H1 (cell line): ENCODE measurements around the gene UGGT1. TPM values are rescaled to one million over a fixed set of nuclear protein-coding genes. Genes with fewer than 3 reads are reported as not detected.

ENCODE experiments used
- CTCF ChIA-PET: fragments of 300-600 bp; sonication (Branson Sonifier 250); formaldehyde crosslinking; loops from one replicate; lab custom pipeline; 2021; ENCODE audit not compliant: partially characterized antibody; lab: Charles Lee
- POLR2A ChIA-PET: fragments of 300-600 bp; sonication (Branson Sonifier 250); formaldehyde crosslinking; loops from one replicate; lab custom pipeline; 2021; ENCODE audit warnings: inconsistent platforms; ENCODE audit not compliant: partially characterized antibody; lab: Charles Lee
- DNase-seq, 2 experiments: peaks; one replicate each; pipeline versions ENCODE4 v3.0.0 to v3.0.0-alpha.2; 2010 to 2022; ENCODE audit warnings: low spot score in 2 of 2, low read depth in 1 of 2, mixed read lengths in 1 of 2
- FAIRE-seq: peaks from 2 replicates; lab custom pipeline; 2011; peaks lifted over from hg19 to GRCh38; lab: Jason Lieb, UNC
- H2AFZ ChIP-seq: 2 replicates; pipeline ENCODE4 v1.8.1; 2012; ENCODE audit warnings: low read length, inconsistent platforms
- H2AK5ac ChIP-seq: 2 replicates; pipeline ENCODE4 v1.6.1; 2013; ENCODE audit warnings: low read depth, low read length
- H2BK120ac ChIP-seq: replicated peaks from 2 replicates; pipeline ENCODE3; 2013; ENCODE audit warnings: low read depth, low read length, inconsistent platforms
- H2BK12ac ChIP-seq: 2 replicates; pipeline ENCODE4 v1.6.1; 2013; ENCODE audit warnings: low read depth, low read length
- H2BK15ac ChIP-seq: 2 replicates; pipeline ENCODE4 v1.6.1; 2013; ENCODE audit warnings: low read length
- H2BK20ac ChIP-seq: 2 replicates; pipeline ENCODE4 v1.6.1; 2013; ENCODE audit warnings: low read length
- H2BK5ac ChIP-seq: 2 replicates; pipeline ENCODE4 v1.6.1; 2013; ENCODE audit warnings: low read depth, low read length
- H3K14ac ChIP-seq: 2 replicates; pipeline ENCODE4 v1.6.1; 2013; ENCODE audit warnings: inconsistent platforms; ENCODE audit not compliant: insufficient read length
- H3K18ac ChIP-seq: 2 replicates; pipeline ENCODE4 v1.6.1; 2013; ENCODE audit warnings: low read length; ENCODE audit errors: extremely low read depth
- H3K23ac ChIP-seq: 2 replicates; pipeline ENCODE4 v1.6.1; 2013; ENCODE audit warnings: inconsistent platforms; ENCODE audit not compliant: insufficient read length
- H3K23me2 ChIP-seq: 2 replicates; pipeline ENCODE4 v1.6.1; 2013; ENCODE audit warnings: low read depth, low read length
- H3K27ac ChIP-seq: 2 replicates; pipeline ENCODE4 v1.6.1; 2011; ENCODE audit warnings: low read depth, low read length, inconsistent platforms
- H3K27me3 ChIP-seq, 4 experiments: replicated peaks in 1 of 4; 1 replicate in 1 of 4; 2 replicates in 3 of 4; pipeline versions ENCODE4 v1.6.1 to v1.8.1; 2011 to 2013; ENCODE audit warnings: low read length in 3 of 4, mild to moderate bottlenecking in 3 of 4, inconsistent platforms in 2 of 4, mixed read lengths in 2 of 4, moderate library complexity in 1 of 4; ENCODE audit not compliant: control insufficient read depth in 3 of 4, insufficient read depth in 3 of 4; ENCODE audit errors: extremely low read depth in 1 of 4
- H3K36me3 ChIP-seq, 4 experiments: 2 replicates each; pipeline versions ENCODE4 v1.6.1 to v1.8.1; 2011 to 2013; ENCODE audit warnings: mild to moderate bottlenecking in 4 of 4, low read length in 3 of 4, moderate library complexity in 2 of 4, control low read depth in 1 of 4, inconsistent platforms in 1 of 4; ENCODE audit not compliant: insufficient read depth in 4 of 4, control insufficient read depth in 2 of 4
- H3K4ac ChIP-seq: replicated peaks from 2 replicates; pipeline ENCODE3; 2013; ENCODE audit warnings: low read length, low read depth, mixed read lengths, inconsistent platforms; ENCODE audit not compliant: insufficient read length
- H3K4me1 ChIP-seq, 4 experiments: replicated peaks in 1 of 4; 1 replicate in 1 of 4; 2 replicates in 3 of 4; pipeline versions ENCODE4 v1.6.1 to v1.8.1; 2011 to 2013; ENCODE audit warnings: low read length in 3 of 4, inconsistent platforms in 2 of 4, mixed read lengths in 1 of 4; ENCODE audit not compliant: insufficient read depth in 4 of 4, control insufficient read depth in 3 of 4
- H3K4me2 ChIP-seq, 2 experiments: 2 replicates each; pipeline versions ENCODE4 v1.6.1 to v1.8.1; 2011 to 2013; ENCODE audit warnings: low read depth in 2 of 2, low read length in 2 of 2, control low read depth in 1 of 2, inconsistent platforms in 1 of 2, mild to moderate bottlenecking in 1 of 2; ENCODE audit not compliant: insufficient read depth in 1 of 2
- H3K4me3 ChIP-seq, 4 experiments: fragments of 200-600, 300-600 bp in 1 of 4; sonication (generic), shearing (Covaris generic), sonication (Bioruptor Twin) in 1 of 4; 2 replicates each; pipeline versions ENCODE4 v1.5.1 to v1.8.1; 2011 to 2016; ENCODE audit warnings: low read length in 4 of 4, low read depth in 3 of 4, control low read depth in 2 of 4, inconsistent platforms in 2 of 4, mild to moderate bottlenecking in 2 of 4, mixed read lengths in 1 of 4, moderate library complexity in 1 of 4; ENCODE audit not compliant: insufficient read depth in 2 of 4; ENCODE audit errors: extremely low read depth in 1 of 4
- H3K56ac ChIP-seq: replicated peaks from 2 replicates; pipeline ENCODE3; 2013; ENCODE audit warnings: low read depth, mild to moderate bottlenecking, mixed read lengths, low read length, inconsistent platforms; ENCODE audit not compliant: insufficient read length
- H3K79me1 ChIP-seq: 2 replicates; pipeline ENCODE4 v1.6.1; 2013; ENCODE audit warnings: low read depth, low read length, control low read depth
- H3K79me2 ChIP-seq, 2 experiments: 2 replicates each; pipeline versions ENCODE4 v1.6.1 to v1.8.1; 2012 to 2013; ENCODE audit warnings: low read length in 2 of 2, mild to moderate bottlenecking in 2 of 2, inconsistent platforms in 1 of 2; ENCODE audit not compliant: insufficient read depth in 2 of 2, control insufficient read depth in 1 of 2
- H3K9ac ChIP-seq, 4 experiments: replicated peaks in 1 of 4; 1 replicate in 1 of 4; 2 replicates in 3 of 4; pipeline versions ENCODE4 v1.6.1 to v1.8.1; 2011 to 2013; ENCODE audit warnings: low read depth in 3 of 4, low read length in 3 of 4, control low read depth in 2 of 4, mild to moderate bottlenecking in 2 of 4, moderate library complexity in 2 of 4, inconsistent platforms in 1 of 4; ENCODE audit errors: extremely low read depth in 1 of 4
- H3K9me3 ChIP-seq, 2 experiments: 2 replicates each; pipeline versions ENCODE4 v1.6.1 to v1.8.1; 2012 to 2013; ENCODE audit warnings: mild to moderate bottlenecking in 2 of 2, moderate library complexity in 2 of 2, control low read depth in 1 of 2, inconsistent platforms in 1 of 2, low read depth in 1 of 2, low read length in 1 of 2, mixed read lengths in 1 of 2; ENCODE audit not compliant: insufficient read depth in 2 of 2
- H4K20me1 ChIP-seq, 2 experiments: replicated peaks in 1 of 2; 2 replicates each; pipeline versions ENCODE3 to v1.8.1; 2011 to 2013; ENCODE audit warnings: inconsistent platforms in 2 of 2, low read length in 2 of 2, mild to moderate bottlenecking in 1 of 2; ENCODE audit not compliant: insufficient read depth in 2 of 2, control insufficient read depth in 1 of 2
- H4K5ac ChIP-seq: 2 replicates; pipeline ENCODE4 v1.6.1; 2013; ENCODE audit warnings: low read length, low read depth, mixed read lengths, inconsistent platforms; ENCODE audit not compliant: insufficient read length
- H4K8ac ChIP-seq: 2 replicates; pipeline ENCODE4 v1.8.0; 2013; ENCODE audit warnings: mild to moderate bottlenecking, moderate library complexity, low read length, inconsistent platforms; ENCODE audit not compliant: insufficient read depth; ENCODE audit errors: extremely low read depth
- H4K91ac ChIP-seq: replicated peaks from 2 replicates; pipeline ENCODE3; 2013; ENCODE audit warnings: low read length, mixed read lengths, inconsistent platforms; ENCODE audit not compliant: insufficient read length
- BACH1 ChIP-seq: IDR thresholded peaks from 2 replicates; pipeline ENCODE4 v1.6.1; 2012; ENCODE audit warnings: low read length, improper control_type of control experiment
- BCL11A ChIP-seq, 2 experiments: IDR thresholded peaks; one replicate each; pipeline ENCODE4 v1.6.1; 2011; ENCODE audit warnings: low read depth in 2 of 2, low read length in 2 of 2, mild to moderate bottlenecking in 2 of 2
- BRCA1 ChIP-seq: IDR thresholded peaks from 2 replicates; pipeline ENCODE4 v1.6.1; 2012; ENCODE audit warnings: low read depth, low read length, improper control_type of control experiment
- CBX5 ChIP-seq: fragments of 300-800, 300-1000 bp; sonication (generic); IDR thresholded peaks from 2 replicates; pipeline ENCODE4 v1.7.1; 2016; ENCODE audit warnings: antibody characterized with exemption, low read length, low read depth
- CBX8 ChIP-seq: fragments of 300-800, 300-1000 bp; sonication (generic); IDR thresholded peaks from 2 replicates; pipeline ENCODE4 v1.7.1; 2016; ENCODE audit warnings: low read depth, low read length, borderline replicate concordance
- CHD1 ChIP-seq: IDR thresholded peaks from 2 replicates; pipeline ENCODE4 v1.6.1; 2012; ENCODE audit warnings: low read depth, low read length, improper control_type of control experiment
- EZH2 ChIP-seq: fragments of 200-600 bp; sonication (generic); IDR thresholded peaks from 2 replicates; pipeline ENCODE4 v1.7.1; 2012; ENCODE audit warnings: low read depth, mild to moderate bottlenecking, moderate library complexity, low read length, inconsistent platforms; ENCODE audit not compliant: severe bottlenecking
- FOSL1 ChIP-seq: IDR thresholded peaks from 2 replicates; pipeline ENCODE4 v1.6.1; 2011; ENCODE audit warnings: mild to moderate bottlenecking, low read depth, low read length, moderate library complexity; ENCODE audit not compliant: insufficient read depth
- JUN ChIP-seq: IDR thresholded peaks from 2 replicates; pipeline ENCODE4 v1.6.1; 2011; ENCODE audit warnings: low read depth, mild to moderate bottlenecking, improper control_type of control experiment, low read length
- PHF8 ChIP-seq: fragments of 200-600 bp; sonication (generic); conservative IDR thresholded peaks from 2 replicates; pipeline ENCODE4 v1.7.1; 2012; ENCODE audit warnings: low read depth, mild to moderate bottlenecking, inconsistent platforms, low read length, moderate library complexity
- POLR2AphosphoS5 ChIP-seq: IDR thresholded peaks from 2 replicates; pipeline ENCODE4 v1.6.1; 2011; ENCODE audit warnings: low read depth, low read length
- SP1 ChIP-seq: IDR thresholded peaks from 2 replicates; pipeline ENCODE4 v1.6.1; 2011; ENCODE audit warnings: low read depth, low read length
- SRF ChIP-seq: IDR thresholded peaks from 2 replicates; pipeline ENCODE4 v1.6.1; 2011; ENCODE audit warnings: mild to moderate bottlenecking, low read depth, low read length, moderate library complexity
- TBP ChIP-seq: IDR thresholded peaks from 2 replicates; pipeline ENCODE4 v1.6.1; 2011; ENCODE audit warnings: low read depth, low read length, improper control_type of control experiment
- TCF12 ChIP-seq: IDR thresholded peaks from 2 replicates; pipeline ENCODE4 v1.6.1; 2011; ENCODE audit warnings: low read depth, mild to moderate bottlenecking, low read length
- WGBS, 2 experiments: shearing (Covaris generic) in 1 of 2; methylation state at CpG; one replicate each; pipeline versions ENCODE4 v1.1.6 to v1.1.7; 2013 to 2015; ENCODE audit warnings: low lambda C conversion rate in 2 of 2, mixed read lengths in 2 of 2, inconsistent platforms in 1 of 2, low coverage in 1 of 2, missing lambda C conversion rate in 1 of 2; ENCODE audit not compliant: insufficient replicate concordance in 2 of 2, insufficient coverage in 1 of 2, insufficient read length in 1 of 2; ENCODE audit errors: extremely low coverage in 1 of 2, missing lambda C conversion rate in 1 of 2; 5-methylcytosine and 5-hydroxymethylcytosine counted together
- polyA plus RNA-seq, 7 experiments: library from polyadenylated mRNA; depleted of rRNA in 3 of 7; stranded (reverse) in 5 of 7; unstranded in 2 of 7; fragments of >200 nt in 5 of 7; fragments of 200-250 nt in 2 of 7; gene quantifications; 1 replicate in 5 of 7; 2 replicates in 1 of 7; 4 replicates in 1 of 7; pipeline versions ENCODE4 v1.2.1 to v1.2.3, GENCODE V29; 2011 to 2013; ENCODE audit warnings: missing spikeins in 2 of 7, mixed read lengths in 2 of 7
- total RNA-seq: library from RNA; stranded (reverse); fragmentation: NEBNext Ultra II Directional; extraction: Animal tissue kit (Norgen Biotek cat#: 25700); gene quantifications from 2 replicates; pipeline ENCODE4 v1.2.1, GENCODE V29; 2021
- TF ChIP-seq, protein P1 (sequence below): IDR thresholded peaks from 2 replicates; pipeline ENCODE4 v1.6.1; 2012; ENCODE audit warnings: inconsistent platforms

The UGGT1 gene
- total and polyA plus RNA-seq, 2 of the 8 experiments (the other 6 are each of a cell fraction or from before 2014, with no cell fraction given), result 14.9 to 57.3 TPM

DNA sequence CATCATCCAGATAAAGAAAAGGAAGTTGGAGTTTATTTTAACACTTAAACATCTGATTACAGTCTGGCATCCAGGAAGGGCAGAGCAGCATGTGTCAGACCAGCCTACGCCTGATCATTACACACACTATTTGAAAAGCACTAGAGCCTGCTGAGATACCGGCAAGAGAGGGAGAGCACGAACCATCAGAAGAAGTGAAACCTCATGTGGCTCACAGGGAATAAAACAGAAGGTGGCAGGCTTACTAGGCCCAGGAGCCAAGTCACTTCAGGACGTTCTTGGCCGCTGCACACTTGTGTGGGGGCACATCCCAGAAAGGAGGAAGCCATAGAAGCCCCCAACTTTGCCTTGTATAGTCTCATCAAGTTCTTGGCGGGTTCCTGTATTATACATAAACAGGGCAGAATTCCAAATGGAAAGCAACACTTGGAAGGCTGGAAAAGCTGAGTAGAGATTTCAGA is 105.5 kb downstream of the UGGT1 start:
- Histone ChIP-seq H4K91ac (no peak overlapping the region), H3K56ac (no peak overlapping the region), H3K4me2 (no peak overlapping the region), H2BK20ac (no peak overlapping the region), H3K18ac (no peak overlapping the region), H3K23ac (no peak overlapping the region), H2BK12ac (no peak overlapping the region), H4K5ac (no peak overlapping the region), H3K27me3 (no peaks in the 10 kb centered on the region), H4K8ac (no peak overlapping the region), H2AK5ac (no peak overlapping the region), H3K4ac (no peak overlapping the region), H3K23me2 (no peaks in the 10 kb centered on the region), H3K9ac (no peak overlapping the region), H2AFZ (no peak overlapping the region), H3K79me2 (no peaks in the 10 kb centered on the region), H2BK15ac (no peak overlapping the region), H3K36me3 (no peaks in the 10 kb centered on the region), H3K9me3 (no peaks in the 10 kb centered on the region), H3K79me1 (no peaks in the 10 kb centered on the region), H3K4me1 (peaks cover 0 to 5% (median 0%) of the 10 kb centered on the region in 4 experiments; a peak in 1 of 7 replicates), H2BK5ac (no peak overlapping the region), H3K14ac (no peak overlapping the region), H4K20me1 (no peaks in the 10 kb centered on the region), H2BK120ac (no peak overlapping the region), H3K27ac (no peak overlapping the region), H3K4me3 (no peak overlapping the region)
- WGBS, 2 experiments, result 85% methylated on average over 6 of the region's 6 CpGs; no CpG with 5 or more reads in 1 of the 2 experiments
- DNase-seq, result no peak
- ChIA-PET POLR2A (no interaction called here), CTCF (interaction anchor here (0.9 to 1.0 kb wide), 2 partner anchors 17 to 109 kb away, joined by 3 to 4 read pairs; no protein-coding TSS in a partner anchor)
- FAIRE-seq, result no peak
- no peak for TF ChIP-seq CBX8
- TF ChIP-seq BCL11A (IDR thresholded peaks at IDR 0.05; ENCODE audit: low read depth in 2 of 2, low read length in 2 of 2), result no peak
- no peak for TF ChIP-seq PHF8
- TF ChIP-seq FOSL1, result no peak
- TF ChIP-seq, protein P1, sequence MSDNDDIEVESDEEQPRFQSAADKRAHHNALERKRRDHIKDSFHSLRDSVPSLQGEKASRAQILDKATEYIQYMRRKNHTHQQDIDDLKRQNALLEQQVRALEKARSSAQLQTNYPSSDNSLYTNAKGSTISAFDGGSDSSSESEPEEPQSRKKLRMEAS, result no peak
- TF ChIP-seq TCF12, result no peak
- no peak for TF ChIP-seq EZH2
- no peak for TF ChIP-seq SP1
- TF ChIP-seq BRCA1, result no peak
- TF ChIP-seq SRF, result no peak
- no peak for TF ChIP-seq CHD1
- TF ChIP-seq JUN, result no peak
- TF ChIP-seq TBP, result no peak
- TF ChIP-seq POLR2AphosphoS5, result no peak
- no peak for TF ChIP-seq BACH1
- TF ChIP-seq CBX5, result no peak
